Measurements from ENCODE around the gene CARD11.

DNA sequence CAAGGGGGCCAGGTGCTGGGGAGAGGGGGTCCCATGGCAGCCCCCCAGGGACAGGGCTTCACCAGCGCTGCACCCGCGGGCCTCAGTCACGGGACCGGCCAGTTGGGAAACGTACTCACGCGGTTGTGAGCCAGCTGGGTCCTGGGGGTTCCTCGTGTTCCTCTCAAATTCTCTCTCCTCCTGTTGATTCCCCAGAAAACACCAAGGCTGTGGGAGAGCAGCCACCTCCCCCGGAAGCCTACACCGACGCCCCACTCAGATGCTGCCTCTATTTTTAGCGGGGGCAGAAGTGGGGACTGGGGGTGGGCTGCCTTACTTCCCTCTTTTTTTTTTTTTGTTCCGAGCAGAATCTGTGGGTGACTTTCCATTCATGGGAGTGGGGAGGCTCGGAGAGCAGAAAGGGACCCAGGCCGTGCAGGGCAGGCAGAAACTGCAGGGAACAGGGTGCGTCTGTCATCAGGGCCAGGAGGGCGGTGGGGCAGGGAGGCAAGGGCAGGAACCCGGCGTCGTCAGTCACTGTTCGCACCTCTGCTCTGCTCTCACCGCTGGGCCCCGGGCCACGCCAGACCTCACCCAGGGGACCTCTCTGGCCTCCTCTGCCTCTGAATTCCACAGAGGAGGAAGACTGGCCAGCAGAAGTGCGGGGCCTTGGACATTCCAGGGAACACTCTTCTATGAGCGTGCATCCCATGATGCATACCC, 63.1 kb downstream of the CARD11 start:
- TF ChIP-seq POLR2A (IDR thresholded peaks at IDR 0.05; ENCODE audit: borderline replicate concordance, extremely low read depth, insufficient read depth, insufficient read length) (no peak), CEBPB (IDR thresholded peaks at IDR 0.05; ENCODE audit: low read depth) (no peak)
